Activated CD8-positive, alpha-beta T cell treated with anti-CD3 and anti-CD28 coated beads, Interleukin-2, amount 10 ng/mL, durations not matched to agents 7 days and 5 days (primary cell): ENCODE measurements around the gene MATN4. TPM values are rescaled to one million over a fixed set of nuclear protein-coding genes. Genes with fewer than 3 reads are reported as not detected.

Experiments
- total RNA-seq, 2 experiments: library from RNA; stranded (reverse); gene quantifications; one replicate each; pipeline ENCODE4 v1.2.3, GENCODE V29; 2021

MATN4 gene
- total RNA-seq, 2 experiments from 2014 or later, result 0.39 TPM; not detected in 1

Other genes with a start within 250 kb of the MATN4 start
- under 1 TPM; 0.05 to 0.11 TPM for gene KCNS1, start 207.2 kb downstream of the MATN4 start, total RNA-seq
- gene WFDC5, start 193.1 kb downstream of the MATN4 start, total RNA-seq, result not detected
- gene WFDC12, start 183.8 kb downstream of the MATN4 start, total RNA-seq, result not detected
- gene PI3, start 133.4 kb downstream of the MATN4 start, total RNA-seq, result not detected
- not detected for gene SEMG1, start 101.3 kb downstream of the MATN4 start, total RNA-seq
- not detected for gene SEMG2, start 86.9 kb downstream of the MATN4 start, total RNA-seq
- gene SLPI, start 53.7 kb downstream of the MATN4 start, total RNA-seq, result not detected
- gene RBPJL, start 1.5 kb downstream of the MATN4 start, total RNA-seq, result not detected
- 1 to 10 TPM; 6.6 to 6.7 TPM for gene SDC4, start 40.1 kb upstream of the MATN4 start, total RNA-seq
- gene SYS1, start 54.9 kb upstream of the MATN4 start, total RNA-seq, result 10 to 100 TPM; 28.0 to 30.8 TPM
- under 1 TPM in 1 of 2 experiments, not detected in 1; 0.16 TPM for gene TP53TG5, start 70.0 kb upstream of the MATN4 start, total RNA-seq
- 1 to 10 TPM; 8.1 to 10.0 TPM for gene DBNDD2, start 100.0 kb upstream of the MATN4 start, total RNA-seq
- 10 to 100 TPM; 59.6 to 62.4 TPM for gene PIGT, start 107.8 kb upstream of the MATN4 start, total RNA-seq
- gene WFDC2, start 161.5 kb upstream of the MATN4 start, total RNA-seq, result not detected
- gene SPINT3, start 207.3 kb upstream of the MATN4 start, total RNA-seq, result not detected
- not detected for gene WFDC6, start 231.2 kb upstream of the MATN4 start, total RNA-seq
- not detected for gene EPPIN, start 239.1 kb upstream of the MATN4 start, total RNA-seq